ENCODE measurements around the gene BRCA2. TPM values are rescaled to one million over a fixed set of nuclear protein-coding genes. Genes with fewer than 3 reads are reported as not detected.
"Not testable (repeated sequence)": the region's sequence is repeated elsewhere in the genome, so short reads cannot be mapped to it uniquely, and the experiment has no call there.

BRCA2 gene
- total RNA-seq, 1 donor from 2014 or later, result 0.38 TPM

GRCh38 chr13:32354040-32354439 is 38.7 kb downstream of the BRCA2 start:
- Histone ChIP-seq H3K9me3 (replicated peaks) (no peaks in the 10 kb centered on the region), H3K4me1 (no peaks in the 10 kb centered on the region), H3K36me3 (no peaks in the 10 kb centered on the region), H3K27ac (replicated peaks) (no peak overlapping the region), H3K4me3 (no peak overlapping the region), H3K27me3 (ENCODE audit: low read depth) (no peaks in the 10 kb centered on the region)
- DNase-seq, result no peak
- intact Hi-C loops (cut with micrococcal nuclease), result no loop called here
- TF ChIP-seq CTCF (IDR thresholded peaks at IDR 0.05; ENCODE audit: borderline replicate concordance), result no peak

- H3K27ac ChIP-seq (replicated peaks); H3K4me3 ChIP-seq; H3K27me3 ChIP-seq (ENCODE audit: low read depth); intact Hi-C loops (cut with micrococcal nuclease); H3K4me1 ChIP-seq; H3K9me3 ChIP-seq (replicated peaks); DNase-seq; H3K36me3 ChIP-seq: not testable (repeated sequence)
These were observed 40.6 kb downstream of the BRCA2 start for GRCh38 chr13:32355935-32356334.

DNA sequence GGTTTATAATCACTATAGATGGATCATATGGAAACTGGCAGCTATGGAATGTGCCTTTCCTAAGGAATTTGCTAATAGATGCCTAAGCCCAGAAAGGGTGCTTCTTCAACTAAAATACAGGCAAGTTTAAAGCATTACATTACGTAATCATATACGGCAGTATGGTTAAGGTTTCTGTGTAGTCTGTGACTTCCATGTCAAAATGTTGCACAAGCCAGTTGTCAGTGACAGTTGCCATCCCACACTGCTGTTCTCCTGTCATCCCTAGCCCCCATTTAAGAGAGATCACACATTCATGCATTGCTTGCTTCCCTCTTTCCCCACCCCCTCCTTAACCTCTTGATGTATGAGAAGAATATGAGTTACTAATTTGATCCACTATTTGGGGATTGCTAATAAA is 47.3 kb downstream of the BRCA2 start:
- Histone ChIP-seq H3K4me1 (no peaks in the 10 kb centered on the region), H3K27ac (replicated peaks) (no peak overlapping the region), H3K36me3 (no peaks in the 10 kb centered on the region), H3K27me3 (ENCODE audit: low read depth) (no peaks in the 10 kb centered on the region), H3K9me3 (replicated peaks) (peaks cover 10% of the 10 kb centered on the region), H3K4me3 (no peak overlapping the region)
- TF ChIP-seq CTCF (IDR thresholded peaks at IDR 0.05; ENCODE audit: borderline replicate concordance), result no peak
- DNase-seq, result no peak
- intact Hi-C loops (cut with micrococcal nuclease), result no loop called here

DNA sequence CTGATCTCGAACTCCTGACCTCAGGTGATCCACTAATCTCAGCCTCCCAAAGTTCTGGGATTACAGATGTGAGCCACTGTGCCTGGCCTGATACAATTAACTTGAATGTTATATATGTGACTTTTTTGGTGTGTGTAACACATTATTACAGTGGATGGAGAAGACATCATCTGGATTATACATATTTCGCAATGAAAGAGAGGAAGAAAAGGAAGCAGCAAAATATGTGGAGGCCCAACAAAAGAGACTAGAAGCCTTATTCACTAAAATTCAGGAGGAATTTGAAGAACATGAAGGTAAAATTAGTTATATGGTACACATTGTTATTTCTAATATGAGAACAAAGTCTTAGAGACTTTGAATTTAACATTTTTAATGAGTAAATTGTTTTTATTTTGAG is 55.5 kb downstream of the BRCA2 start:
- Histone ChIP-seq H3K9me3 (replicated peaks) (peaks cover 3% of the 10 kb centered on the region), H3K36me3 (no peaks in the 10 kb centered on the region), H3K4me1 (no peaks in the 10 kb centered on the region), H3K4me3 (no peak overlapping the region), H3K27ac (replicated peaks) (no peak overlapping the region), H3K27me3 (ENCODE audit: low read depth) (no peaks in the 10 kb centered on the region)
- intact Hi-C loops (cut with micrococcal nuclease), result no loop called here
- TF ChIP-seq CTCF (IDR thresholded peaks at IDR 0.05; ENCODE audit: borderline replicate concordance), result no peak
- no peak for DNase-seq

DNA sequence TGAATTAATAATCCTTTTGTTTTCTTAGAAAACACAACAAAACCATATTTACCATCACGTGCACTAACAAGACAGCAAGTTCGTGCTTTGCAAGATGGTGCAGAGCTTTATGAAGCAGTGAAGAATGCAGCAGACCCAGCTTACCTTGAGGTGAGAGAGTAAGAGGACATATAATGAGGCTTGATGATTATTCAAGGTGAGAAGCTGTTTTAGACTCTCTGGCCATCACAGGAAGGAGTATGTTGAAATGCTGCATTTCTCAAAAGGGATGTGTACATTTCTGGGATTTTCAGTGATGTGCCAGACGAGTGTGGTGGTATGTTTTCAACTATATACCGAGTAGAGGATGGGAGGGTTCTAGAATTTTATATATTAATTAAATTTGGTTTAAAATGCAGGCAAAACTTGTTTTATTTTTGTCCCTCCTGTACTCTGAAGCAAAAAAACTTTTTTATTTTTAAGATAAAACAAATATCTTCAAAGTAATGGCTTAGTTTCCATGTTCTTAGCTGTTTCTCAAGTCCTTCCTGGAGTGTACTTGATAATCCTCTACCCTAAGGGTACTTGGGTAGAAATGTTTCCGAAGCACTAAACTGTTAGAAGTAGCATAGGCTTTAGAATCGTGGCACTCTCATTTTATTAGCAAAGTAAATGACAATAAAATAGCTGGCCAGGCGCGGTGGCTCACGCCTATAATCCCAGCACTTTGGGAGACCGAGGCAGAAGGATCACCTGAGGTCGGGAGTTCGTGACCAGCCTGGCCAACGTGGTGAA is 61.5 kb downstream of the BRCA2 start:
- no peaks in the 10 kb centered on the region for H3K9me3 ChIP-seq (replicated peaks)
- no peaks in the 10 kb centered on the region for H3K27me3 ChIP-seq (ENCODE audit: low read depth)
- intact Hi-C loops (cut with micrococcal nuclease), result no loop called here
- no peak for DNase-seq
- H3K36me3 ChIP-seq, result no peaks in the 10 kb centered on the region
- H3K27ac ChIP-seq (replicated peaks), result no peak overlapping the region
- no peak for TF ChIP-seq CTCF (IDR thresholded peaks at IDR 0.05; ENCODE audit: borderline replicate concordance)
- H3K4me1 ChIP-seq, result no peaks in the 10 kb centered on the region
- no peak overlapping the region for H3K4me3 ChIP-seq

- no peaks in the 10 kb centered on the region for H3K4me1 ChIP-seq
- TF ChIP-seq CTCF (IDR thresholded peaks at IDR 0.05; ENCODE audit: borderline replicate concordance), result peak; percentile 13
- H3K4me3 ChIP-seq, result no peak overlapping the region
- no peaks in the 10 kb centered on the region for H3K27me3 ChIP-seq (ENCODE audit: low read depth)
- H3K27ac ChIP-seq (replicated peaks), result no peak overlapping the region
- no peaks in the 10 kb centered on the region for H3K9me3 ChIP-seq (replicated peaks)
- no peaks in the 10 kb centered on the region for H3K36me3 ChIP-seq
- intact Hi-C loops (cut with micrococcal nuclease), result no loop called here
- no peak for DNase-seq
These were observed 62.7 kb downstream of the BRCA2 start for GRCh38 chr13:32378012-32378411.
